Muscle of leg (tissue), 11 donors: ENCODE results near the gene PABPC1L. TPM values are rescaled to one million over a fixed set of nuclear protein-coding genes. Genes with fewer than 3 reads are reported as not detected.

Experiments
- DNase-seq: peaks from one replicate; pipeline ENCODE4 v3.0.0; 2013
- H3K27ac ChIP-seq: one replicate; pipeline ENCODE4 v1.5.1; 2013; ENCODE audit warnings: mild to moderate bottlenecking, low read length, control low read depth
- H3K27me3 ChIP-seq: one replicate; pipeline ENCODE4 v1.6.1; 2013; ENCODE audit warnings: low read length; ENCODE audit not compliant: control insufficient read depth, insufficient read depth
- H3K36me3 ChIP-seq: one replicate; pipeline ENCODE4 v1.6.1; 2013; ENCODE audit warnings: low read length; ENCODE audit not compliant: control insufficient read depth, insufficient read depth
- H3K4me1 ChIP-seq: one replicate; pipeline ENCODE4 v1.6.1; 2013; ENCODE audit warnings: low read length; ENCODE audit not compliant: control insufficient read depth, insufficient read depth
- H3K4me3 ChIP-seq: one replicate; pipeline ENCODE4 v1.5.1; 2013; ENCODE audit warnings: low read length, control low read depth
- H3K9me3 ChIP-seq: replicated peaks from 2 replicates; pipeline ENCODE4 v1.6.1; 2013; ENCODE audit warnings: low read depth, low read length; ENCODE audit not compliant: control insufficient read depth
- WGBS: methylation state at CpG from one replicate; pipeline ENCODE4 v1.1.5; 2013; ENCODE audit warnings: missing lambda C conversion rate; ENCODE audit not compliant: insufficient coverage; 5-methylcytosine and 5-hydroxymethylcytosine counted together
- polyA plus RNA-seq, 8 donors: library from polyadenylated mRNA; unstranded; fragments of 120-200 nt; gene quantifications; one replicate each; pipeline versions ENCODE4 v1.2.1 to v1.2.3, GENCODE V29; 2013; ENCODE audit warnings: inconsistent platforms in 1 of 8, low replicate concordance in 1 of 8; ENCODE audit not compliant: insufficient read length in 8 of 8, insufficient read depth in 1 of 8
- total RNA-seq: library from RNA; stranded (reverse); fragments of 120-200 nt; gene quantifications from one replicate; pipeline ENCODE4 v1.2.4, GENCODE V29; 2013

The PABPC1L gene
- total and polyA plus RNA-seq, 9 donors: 5.3 to 28.1 (median 14.9) TPM

- DNase-seq: no peak
- 93% methylated on average over 11 of the region's 12 CpGs for WGBS
- no peaks in the 10 kb centered on the region for H3K4me1 ChIP-seq
- H3K36me3 ChIP-seq: peaks cover 8% of the 10 kb centered on the region
- H3K27ac ChIP-seq: no peak overlapping the region
- no peaks in the 10 kb centered on the region for H3K27me3 ChIP-seq
- no peak overlapping the region for H3K4me3 ChIP-seq
- no peaks in the 10 kb centered on the region for H3K9me3 ChIP-seq
Measured at GRCh38 chr20:44916586-44916985, 6.7 kb downstream of the PABPC1L start.

- Histone ChIP-seq H3K9me3 (no peaks in the 10 kb centered on the region), H3K27ac (no peak overlapping the region), H3K4me1 (no peaks in the 10 kb centered on the region), H3K4me3 (no peak overlapping the region), H3K27me3 (no peaks in the 10 kb centered on the region), H3K36me3 (peaks cover 10% of the 10 kb centered on the region)
- no CpG with 5 or more reads among the region's 2 CpGs for WGBS
- no peak for DNase-seq
Measured at GRCh38 chr20:44917399-44917798, 7.5 kb downstream of the PABPC1L start.

GRCh38 chr20:44918342-44918741 is 8.5 kb downstream of the PABPC1L start:
- Histone ChIP-seq H3K9me3 (no peaks in the 10 kb centered on the region), H3K36me3 (peaks cover 10% of the 10 kb centered on the region), H3K4me1 (no peaks in the 10 kb centered on the region), H3K27me3 (no peaks in the 10 kb centered on the region), H3K4me3 (no peak overlapping the region), H3K27ac (no peak overlapping the region)
- 100% methylated on average over 1 of the region's 3 CpGs for WGBS
- no peak for DNase-seq

- H3K9me3 ChIP-seq: no peaks in the 10 kb centered on the region
- 88% methylated on average over 4 of the region's 10 CpGs for WGBS
- H3K27me3 ChIP-seq: no peaks in the 10 kb centered on the region
- H3K4me1 ChIP-seq: no peaks in the 10 kb centered on the region
- H3K4me3 ChIP-seq: no peak overlapping the region
- H3K27ac ChIP-seq: no peak overlapping the region
- no peak for DNase-seq
- H3K36me3 ChIP-seq: peaks cover 10% of the 10 kb centered on the region
Measured at GRCh38 chr20:44918761-44919160, 8.9 kb downstream of the PABPC1L start.

GRCh38 chr20:44921447-44921846 is 11.6 kb downstream of the PABPC1L start:
- no peaks in the 10 kb centered on the region for H3K4me1 ChIP-seq
- no peaks in the 10 kb centered on the region for H3K9me3 ChIP-seq
- no peaks in the 10 kb centered on the region for H3K27me3 ChIP-seq
- DNase-seq: no peak
- no peak overlapping the region for H3K4me3 ChIP-seq
- H3K36me3 ChIP-seq: peaks cover 13% of the 10 kb centered on the region
- no peak overlapping the region for H3K27ac ChIP-seq
- WGBS: 98% methylated on average over 14 of the region's 14 CpGs

GRCh38 chr20:44924541-44924940 is 14.7 kb downstream of the PABPC1L start:
- 86% methylated on average over 3 of the region's 4 CpGs for WGBS
- peaks cover 4% of the 10 kb centered on the region for H3K36me3 ChIP-seq
- no peak for DNase-seq
- H3K4me1 ChIP-seq: no peaks in the 10 kb centered on the region
- H3K9me3 ChIP-seq: no peaks in the 10 kb centered on the region
- H3K27me3 ChIP-seq: no peaks in the 10 kb centered on the region
- no peak overlapping the region for H3K4me3 ChIP-seq
- no peak overlapping the region for H3K27ac ChIP-seq

GRCh38 chr20:44928595-44928994 is 18.7 kb downstream of the PABPC1L start:
- no peak overlapping the region for H3K27ac ChIP-seq
- DNase-seq: no peak
- H3K9me3 ChIP-seq: no peaks in the 10 kb centered on the region
- H3K4me1 ChIP-seq: no peaks in the 10 kb centered on the region
- no peaks in the 10 kb centered on the region for H3K27me3 ChIP-seq
- peaks cover 15% of the 10 kb centered on the region for H3K36me3 ChIP-seq
- no CpG with 5 or more reads among the region's 3 CpGs for WGBS
- H3K4me3 ChIP-seq: no peak overlapping the region

GRCh38 chr20:44930517-44931168 is 20.8 kb downstream of the PABPC1L start:
- Histone ChIP-seq H3K4me3 (no peak overlapping the region), H3K9me3 (no peaks in the 10 kb centered on the region), H3K4me1 (no peaks in the 10 kb centered on the region), H3K27ac (no peak overlapping the region), H3K36me3 (peaks cover 13% of the 10 kb centered on the region), H3K27me3 (no peaks in the 10 kb centered on the region)
- DNase-seq: no peak
- WGBS: 95% methylated on average over 9 of the region's 18 CpGs

GRCh38 chr20:44931911-44932310 is 22.1 kb downstream of the PABPC1L start:
- DNase-seq: no peak
- peaks cover 15% of the 10 kb centered on the region for H3K36me3 ChIP-seq
- H3K4me3 ChIP-seq: no peak overlapping the region
- no peaks in the 10 kb centered on the region for H3K9me3 ChIP-seq
- no peaks in the 10 kb centered on the region for H3K27me3 ChIP-seq
- 83% methylated on average over 1 of the region's 3 CpGs for WGBS
- H3K27ac ChIP-seq: no peak overlapping the region
- no peaks in the 10 kb centered on the region for H3K4me1 ChIP-seq

GRCh38 chr20:44932916-44933315 is 23.1 kb downstream of the PABPC1L start:
- no peaks in the 10 kb centered on the region for H3K27me3 ChIP-seq
- WGBS: 92% methylated on average over 4 of the region's 8 CpGs
- no peak overlapping the region for H3K4me3 ChIP-seq
- H3K4me1 ChIP-seq: no peaks in the 10 kb centered on the region
- H3K27ac ChIP-seq: no peak overlapping the region
- DNase-seq: no peak
- H3K9me3 ChIP-seq: no peaks in the 10 kb centered on the region
- peaks cover 16% of the 10 kb centered on the region for H3K36me3 ChIP-seq

- 88% methylated on average over 9 of the region's 10 CpGs for WGBS
- Histone ChIP-seq H3K36me3 (peaks cover 29% of the 10 kb centered on the region), H3K27me3 (no peaks in the 10 kb centered on the region), H3K4me3 (no peak overlapping the region), H3K27ac (no peak overlapping the region), H3K9me3 (no peaks in the 10 kb centered on the region), H3K4me1 (no peaks in the 10 kb centered on the region)
- DNase-seq: no peak
Measured at GRCh38 chr20:44936510-44936909, 26.6 kb downstream of the PABPC1L start.
